SHP77 (cell line): ENCODE data around the gene OPRPN.
A peak's percentile ranks its signal among the peaks of the same experiment; 100 is the strongest.

ENCODE experiments used
- DNase-seq, 2 experiments: peaks; one replicate each; lab custom pipeline; 2025; lab: John Stamatoyannopoulos, UW

Gene OPRPN

GRCh38 chr4:70397580-70397979 lies at the start of gene OPRPN:
Gene OPRPN, plus strand, starts transcription at chr4:70397940. Its CDS starts 1,346 bp downstream, at chr4:70399286.
- no peak for DNase-seq

DNA sequence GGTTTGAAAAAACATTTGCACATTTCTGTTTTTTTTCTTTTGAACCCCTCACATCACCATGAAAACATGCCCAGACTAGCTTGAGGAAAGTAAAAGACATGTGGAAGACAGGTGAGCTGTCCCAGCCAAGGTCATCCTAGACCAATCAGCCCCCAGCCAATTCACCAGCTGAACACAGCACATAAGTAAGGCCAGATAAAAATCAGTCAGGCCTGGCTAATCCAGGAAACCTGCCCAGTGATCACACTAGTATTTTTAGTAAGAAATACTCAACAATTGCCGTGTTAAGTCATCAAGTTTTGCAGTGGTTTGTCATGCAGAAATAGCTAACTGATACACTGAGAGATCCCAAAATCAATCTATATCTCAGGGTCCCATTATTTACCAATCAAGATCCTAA lies 41.6 kb upstream of the OPRPN start:
- DNase-seq: no peak

- no peak for DNase-seq
Observed at GRCh38 chr4:70359115-70359661, 38.6 kb upstream of the OPRPN start.

GRCh38 chr4:70360460-70360859 lies 37.3 kb upstream of the OPRPN start, which contains the start of gene SMR3A:
Gene SMR3A, plus strand, starts transcription at chr4:70360760. Its CDS starts 1,356 bp downstream, at chr4:70362116.
- DNase-seq: no peak

- no peak for DNase-seq
Observed at GRCh38 chr4:70364002-70364401, 33.7 kb upstream of the OPRPN start.

- peak; percentile 1 to 5 for DNase-seq
Observed at GRCh38 chr4:70365479-70365878, 32.3 kb upstream of the OPRPN start.

- no peak for DNase-seq
Observed at GRCh38 chr4:70367813-70368212, 29.9 kb upstream of the OPRPN start.

- no peak for DNase-seq
Observed at GRCh38 chr4:70371987-70372386, 25.8 kb upstream of the OPRPN start.

DNA sequence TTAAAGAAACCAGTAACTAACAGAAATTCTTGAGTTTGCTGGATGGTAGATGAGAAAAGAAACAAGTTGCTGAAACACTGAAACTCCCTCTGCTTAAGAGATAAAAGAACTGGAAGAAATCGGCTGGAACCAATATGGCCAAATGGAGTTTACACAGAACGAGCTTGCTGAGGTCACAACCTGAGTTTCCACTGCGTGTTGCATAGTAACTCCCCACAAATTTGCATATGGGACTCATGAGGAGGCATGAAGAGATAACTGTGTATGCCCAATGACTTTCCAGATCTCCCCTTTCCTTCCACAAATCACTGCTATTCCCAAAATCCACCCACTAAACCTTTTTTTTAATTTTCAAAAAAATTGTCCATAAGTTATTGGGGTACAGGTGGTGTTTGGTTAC lies 25.0 kb upstream of the OPRPN start:
- DNase-seq: no peak

DNA sequence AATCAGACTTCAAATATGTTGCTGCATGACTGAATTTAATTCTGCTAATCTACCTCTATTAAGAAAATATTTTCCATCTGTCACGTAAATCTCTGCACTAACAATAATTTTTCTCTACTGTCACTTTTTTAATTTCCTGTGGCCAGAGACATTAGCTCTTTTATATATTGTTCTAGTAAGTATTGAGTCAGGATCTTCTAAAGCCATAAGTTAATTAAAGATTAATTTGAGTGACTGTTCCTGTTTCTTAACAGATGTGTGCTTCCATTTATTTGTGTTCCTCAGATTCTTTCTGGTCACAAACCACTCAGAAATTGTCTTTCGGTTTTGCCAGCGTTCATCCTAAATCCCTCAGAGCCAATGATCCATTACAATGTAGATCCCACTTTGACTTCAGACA lies 17.2 kb upstream of the OPRPN start:
- DNase-seq: no peak

GRCh38 chr4:70382691-70383181 lies 15.0 kb upstream of the OPRPN start, which contains the start of gene SMR3B:
Gene SMR3B, plus strand, starts transcription at chr4:70383131. Its CDS starts 1,380 bp downstream, at chr4:70384511.
- no peak for DNase-seq

GRCh38 chr4:70392057-70392776 lies 5.5 kb upstream of the OPRPN start:
- DNase-seq: no peak

DNA sequence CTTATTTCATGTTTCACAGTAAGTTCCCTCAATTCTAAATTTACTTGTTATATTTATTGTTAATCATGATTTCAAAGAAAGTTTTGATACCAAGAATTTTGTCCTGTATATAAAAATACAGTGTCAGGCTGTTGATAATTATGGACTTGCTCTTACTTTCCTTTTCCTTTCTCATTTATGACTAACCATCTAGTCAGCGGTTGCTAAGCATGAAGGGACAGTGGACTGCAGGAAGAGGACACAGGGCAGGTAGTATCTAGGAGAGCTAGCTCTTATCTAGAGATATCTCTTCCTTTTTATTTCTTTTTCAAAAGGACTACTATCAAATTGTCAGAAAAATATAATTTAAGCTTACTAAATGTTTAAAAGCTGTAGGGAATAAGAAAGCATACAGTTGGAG lies 1.6 kb downstream of the OPRPN start:
- DNase-seq: no peak

DNA sequence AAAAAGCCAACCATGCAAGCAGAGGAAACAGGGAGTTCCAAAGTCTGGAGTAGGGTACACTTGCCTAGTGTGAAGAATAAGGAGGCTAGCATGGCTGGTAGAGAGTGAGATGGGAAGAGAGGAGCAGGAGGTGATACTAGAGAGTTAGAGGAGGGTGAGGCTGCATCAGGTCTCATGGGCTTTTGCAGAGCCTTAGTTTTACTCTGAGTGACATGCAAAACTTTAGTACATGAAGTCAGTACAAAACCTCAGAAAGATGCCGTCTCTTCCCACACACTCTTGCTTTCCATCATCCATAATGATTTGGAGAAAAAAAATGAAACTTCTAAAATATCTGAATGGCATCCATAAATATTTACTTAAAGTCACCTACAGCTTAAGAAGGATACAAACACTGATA lies 5.0 kb downstream of the OPRPN start:
- no peak for DNase-seq

- no peak for DNase-seq
Observed at GRCh38 chr4:70405765-70406164, 8.0 kb downstream of the OPRPN start.

- no peak for DNase-seq
Observed at GRCh38 chr4:70425306-70425705, 27.6 kb downstream of the OPRPN start.

DNA sequence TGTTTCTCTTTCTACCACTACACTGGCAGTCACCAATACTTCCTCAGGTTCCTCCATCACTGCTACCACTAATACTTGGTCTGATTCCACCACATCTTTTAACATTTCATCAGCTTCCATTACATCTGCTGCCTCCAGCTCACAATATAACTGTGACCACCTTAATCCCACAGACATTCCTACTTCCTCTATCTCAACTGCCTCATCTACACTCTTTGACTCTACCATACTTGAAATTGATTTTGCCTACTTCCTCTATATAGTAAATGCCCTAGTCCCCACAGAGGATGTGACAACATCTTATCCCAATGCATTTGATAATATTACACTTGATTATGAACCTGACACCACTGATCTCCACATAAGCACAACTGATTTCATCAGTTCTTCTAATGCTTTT lies 29.0 kb downstream of the OPRPN start:
- no peak for DNase-seq

- no peak for DNase-seq
Observed at GRCh38 chr4:70437197-70437596, 39.5 kb downstream of the OPRPN start.

DNA sequence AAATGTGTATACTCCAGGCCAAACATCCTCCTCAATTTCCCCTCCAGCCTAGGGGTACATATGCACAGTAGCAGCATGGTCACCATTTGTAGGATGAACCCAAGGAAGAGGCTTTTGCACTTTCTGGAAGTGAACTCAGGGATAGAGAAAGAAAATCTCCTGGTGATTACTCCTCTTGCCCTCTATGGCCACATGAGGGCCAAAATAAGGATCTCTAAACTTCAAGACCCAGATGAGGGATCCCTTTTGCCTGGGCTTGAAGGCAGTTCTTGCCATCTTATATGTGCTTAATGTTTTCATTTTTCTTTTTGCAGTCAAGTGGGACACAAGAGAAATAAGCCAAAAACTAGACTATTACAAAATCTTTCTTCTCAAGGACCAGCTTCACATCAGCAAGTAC lies 44.7 kb downstream of the OPRPN start:
- DNase-seq: no peak

DNA sequence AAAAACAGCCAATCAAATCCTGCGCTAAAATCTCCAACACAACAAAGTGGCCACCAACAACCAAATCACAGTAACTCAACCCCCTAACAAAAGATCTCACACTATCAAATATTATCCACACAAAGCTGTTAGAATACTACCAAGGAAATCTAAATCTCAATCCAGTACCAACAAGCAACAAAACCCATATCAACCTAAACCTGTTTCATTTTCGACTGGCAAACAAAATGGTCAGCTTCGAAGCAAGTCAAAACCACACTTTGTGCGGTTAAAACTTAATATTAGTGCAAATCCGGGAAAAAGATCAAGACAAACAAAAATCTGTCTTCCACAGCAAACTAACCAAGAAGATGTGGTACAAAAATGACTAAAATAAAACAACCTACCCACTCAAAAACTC lies 45.6 kb downstream of the OPRPN start:
- DNase-seq: no peak

DNA sequence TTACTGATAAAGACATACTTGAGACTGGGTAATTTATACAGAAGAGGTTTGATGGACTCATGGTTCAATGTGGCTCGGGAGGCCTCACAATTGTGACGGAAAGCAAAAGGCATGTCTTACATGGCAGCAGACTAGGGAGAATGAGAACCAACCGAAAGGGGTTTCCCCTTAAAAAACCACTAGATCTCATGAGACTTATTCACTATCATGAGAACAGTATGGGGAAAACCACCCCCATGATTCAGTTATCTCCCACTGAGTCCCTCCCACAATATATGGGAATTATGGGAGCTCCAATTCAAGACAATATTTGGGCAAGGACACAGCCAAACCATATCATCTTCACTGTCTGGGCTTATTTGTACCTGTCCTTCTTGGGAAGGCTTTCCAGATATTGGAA lies 51.5 kb downstream of the OPRPN start:
- DNase-seq: no peak

DNA sequence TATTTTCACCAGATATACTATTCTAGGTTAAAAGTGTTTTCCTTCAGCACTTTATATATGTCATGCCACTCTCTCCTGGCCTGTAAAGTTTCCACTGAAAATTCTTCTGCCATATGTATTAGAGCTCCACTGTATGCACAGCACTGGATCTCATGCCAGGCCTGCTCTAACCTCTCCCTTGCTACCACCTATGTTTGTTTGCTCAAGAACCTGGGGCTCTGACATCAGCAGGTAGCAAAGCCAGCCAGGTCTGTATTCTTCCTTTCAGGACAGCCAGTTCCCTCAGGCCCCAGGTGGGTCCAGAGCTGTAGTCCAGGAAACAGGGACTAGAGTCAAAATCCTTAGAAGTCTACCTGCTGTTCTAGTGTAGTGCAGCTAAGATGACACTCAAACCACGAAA lies 55.2 kb downstream of the OPRPN start:
- no peak for DNase-seq
